IMR-90 (cell line): ENCODE measurements around the gene TNFRSF21. TPM values are rescaled to one million over a fixed set of nuclear protein-coding genes. Genes with fewer than 3 reads are reported as not detected.

ENCODE experiments used
- ATAC-seq: fragments of 200-7000 bp; cut with Tn5 transposase; 2 replicates; pipeline ENCODE4 v1.9.1; 2020; ENCODE audit warnings: low read depth, mild to moderate bottlenecking, moderate library complexity
- BruUV-seq: library from RNA; stranded (reverse); fragments of 400-500 nt; replicated peaks from 2 replicates; lab custom pipeline; 2021; lab: Mats Ljungman, UMichigan
- CTCF ChIA-PET: fragments of 300-600 bp; formaldehyde crosslinking; extraction: SDS; loops from one replicate; lab custom pipeline; 2021; ENCODE audit warnings: antibody characterized with exemption; lab: Yijun Ruan, JAX
- POLR2A ChIA-PET: fragments of 300-600 bp; sonication (Branson Sonifier 250); formaldehyde crosslinking; loops from one replicate; lab custom pipeline; 2022; ENCODE audit warnings: antibody characterized with exemption; ENCODE audit not compliant: unreplicated experiment; lab: Charles Lee
- DNase-seq: peaks from one replicate; pipeline ENCODE4 v3.0.0; 2013
- H2AFZ ChIP-seq: replicated peaks from 2 replicates; pipeline ENCODE3; 2013; ENCODE audit warnings: low read length, mild to moderate bottlenecking; ENCODE audit not compliant: poor library complexity
- H2AK5ac ChIP-seq: 2 replicates; pipeline ENCODE4 v1.6.1; 2013; ENCODE audit warnings: low read depth, low read length, inconsistent platforms
- H2AK9ac ChIP-seq: replicated peaks from 2 replicates; pipeline ENCODE3; 2013; ENCODE audit warnings: mild to moderate bottlenecking, low read depth, low read length, moderate library complexity; ENCODE audit not compliant: poor library complexity
- H2BK120ac ChIP-seq: 2 replicates; pipeline ENCODE4 v1.6.1; 2013; ENCODE audit warnings: low read depth, low read length, inconsistent platforms
- H2BK15ac ChIP-seq: 3 replicates; pipeline ENCODE4 v1.6.1; 2013; ENCODE audit warnings: low read depth, low read length, inconsistent platforms
- H2BK20ac ChIP-seq: 2 replicates; pipeline ENCODE4 v1.6.1; 2013; ENCODE audit warnings: low read depth, mild to moderate bottlenecking, inconsistent platforms, low read length, moderate library complexity
- H2BK5ac ChIP-seq: 2 replicates; pipeline ENCODE4 v1.6.1; 2013; ENCODE audit warnings: mild to moderate bottlenecking, low read depth, low read length, inconsistent platforms; ENCODE audit not compliant: poor library complexity, severe bottlenecking
- H3K14ac ChIP-seq: replicated peaks from 2 replicates; pipeline ENCODE4 v1.6.1; 2013; ENCODE audit warnings: low read depth, low read length, inconsistent platforms
- H3K18ac ChIP-seq: 2 replicates; pipeline ENCODE4 v1.6.1; 2013; ENCODE audit warnings: low read depth, low read length, control low read depth
- H3K23ac ChIP-seq: 2 replicates; pipeline ENCODE4 v1.6.1; 2013; ENCODE audit warnings: low read depth, low read length, inconsistent platforms
- H3K27ac ChIP-seq: 2 replicates; pipeline ENCODE4 v1.5.1; 2013; ENCODE audit warnings: mild to moderate bottlenecking, control low read depth, low read length; ENCODE audit not compliant: insufficient read depth
- H3K27me3 ChIP-seq: 2 replicates; pipeline ENCODE4 v1.6.1; 2013; ENCODE audit warnings: low read length; ENCODE audit not compliant: control insufficient read depth, insufficient read depth
- H3K36me3 ChIP-seq: 2 replicates; pipeline ENCODE4 v1.6.1; 2013; ENCODE audit warnings: low read length, mixed read lengths; ENCODE audit not compliant: control insufficient read depth, insufficient read depth
- H3K4ac ChIP-seq: 2 replicates; pipeline ENCODE4 v1.6.1; 2013; ENCODE audit warnings: low read depth, low read length, inconsistent platforms
- H3K4me1 ChIP-seq: 2 replicates; pipeline ENCODE4 v1.6.1; 2013; ENCODE audit warnings: low read length, mixed read lengths; ENCODE audit not compliant: control insufficient read depth, insufficient read depth
- H3K4me2 ChIP-seq: 2 replicates; pipeline ENCODE4 v1.6.1; 2013; ENCODE audit warnings: low read depth, mild to moderate bottlenecking, control low read depth, low read length, moderate library complexity
- H3K4me3 ChIP-seq: 2 replicates; pipeline ENCODE4 v1.5.1; 2013; ENCODE audit warnings: low read depth, mild to moderate bottlenecking, control low read depth, low read length, moderate library complexity; ENCODE audit not compliant: insufficient read depth
- H3K56ac ChIP-seq: 2 replicates; pipeline ENCODE4 v1.6.1; 2013; ENCODE audit warnings: low read length, inconsistent platforms; ENCODE audit not compliant: insufficient read depth; ENCODE audit errors: extremely low read depth
- H3K79me1 ChIP-seq, 2 experiments: 2 replicates each; pipeline ENCODE4 v1.6.1; 2013; ENCODE audit warnings: low read length in 2 of 2, inconsistent platforms in 1 of 2, low read depth in 1 of 2
- H3K9ac ChIP-seq: 2 replicates; pipeline ENCODE4 v1.6.1; 2013; ENCODE audit warnings: low read depth, low read length, control low read depth
- H3K9me1 ChIP-seq: 2 replicates; pipeline ENCODE4 v1.6.1; 2013; ENCODE audit warnings: low read length, inconsistent platforms; ENCODE audit not compliant: insufficient read depth
- H3K9me3 ChIP-seq: 2 replicates; pipeline ENCODE4 v1.6.1; 2013; ENCODE audit warnings: low read length; ENCODE audit not compliant: control insufficient read depth, insufficient read depth
- H4K20me1 ChIP-seq: 2 replicates; pipeline ENCODE4 v1.6.1; 2013; ENCODE audit warnings: low read length, inconsistent platforms; ENCODE audit not compliant: insufficient read depth
- H4K5ac ChIP-seq: 2 replicates; pipeline ENCODE4 v1.6.1; 2013; ENCODE audit warnings: mild to moderate bottlenecking, low read depth, low read length, control low read depth
- H4K8ac ChIP-seq, 2 experiments: 2 replicates each; pipeline ENCODE4 v1.6.1; 2013; ENCODE audit warnings: low read depth in 2 of 2, low read length in 2 of 2, control low read depth in 1 of 2, inconsistent platforms in 1 of 2
- H4K91ac ChIP-seq: 2 replicates; pipeline ENCODE4 v1.6.1; 2013; ENCODE audit warnings: low read depth, low read length, inconsistent platforms; ENCODE audit not compliant: insufficient read depth
- BHLHE40 ChIP-seq: fragments of 150-350 bp; IDR thresholded peaks from 2 replicates; pipeline ENCODE4 v1.6.1; 2016; ENCODE audit warnings: mild to moderate bottlenecking, low read depth, low read length
- CHD1 ChIP-seq: IDR thresholded peaks from 2 replicates; pipeline ENCODE4 v1.6.1; 2012; ENCODE audit warnings: low read depth, low read length, improper control_type of control experiment
- FOS ChIP-seq: fragments of 150-350 bp; IDR thresholded peaks from 2 replicates; pipeline ENCODE4 v1.6.1; 2016; ENCODE audit warnings: low read depth, low read length
- MAFK ChIP-seq: IDR thresholded peaks from 2 replicates; pipeline ENCODE4 v1.6.1; 2012; ENCODE audit warnings: low read depth, low read length, improper control_type of control experiment
- MAZ ChIP-seq: IDR thresholded peaks from 2 replicates; pipeline ENCODE4 v1.6.1; 2012; ENCODE audit warnings: low read depth, mild to moderate bottlenecking, low read length, improper control_type of control experiment, moderate library complexity, borderline replicate concordance
- NFE2L2 ChIP-seq: fragments of 150-350 bp; IDR thresholded peaks from 2 replicates; pipeline ENCODE4 v1.6.1; 2016; ENCODE audit warnings: low read depth, mild to moderate bottlenecking, low read length
- POLR2A ChIP-seq: IDR thresholded peaks from 2 replicates; pipeline ENCODE4 v1.6.1; 2012; ENCODE audit warnings: mild to moderate bottlenecking, low read depth, low read length
- RCOR1 ChIP-seq: IDR thresholded peaks from 2 replicates; pipeline ENCODE4 v1.6.1; 2012; ENCODE audit warnings: mild to moderate bottlenecking, low read length, improper control_type of control experiment; ENCODE audit not compliant: insufficient replicate concordance
- WGBS, 2 experiments: methylation state at CpG; one replicate each; pipeline versions ENCODE4 v1.1.5 to v1.1.7; 2013; ENCODE audit warnings: missing lambda C conversion rate in 2 of 2; ENCODE audit not compliant: insufficient read length in 1 of 2; ENCODE audit errors: extremely low coverage in 2 of 2; 5-methylcytosine and 5-hydroxymethylcytosine counted together
- dilution Hi-C: fragments of 300-500 bp; cut with HindIII; formaldehyde crosslinking; loops from one replicate; pipeline ENCODE4 v1.14.3; 2018; ENCODE audit warnings: low sequenced_read_pairs; ENCODE audit not compliant: unreplicated experiment
- in situ Hi-C: fragments of 300-500 bp; cut with MboI; formaldehyde crosslinking; loops from 3 replicates; pipeline ENCODE4 v1.14.3; 2019; ENCODE audit warnings: low sequenced_read_pairs, inconsistent platforms, mixed read lengths
- intact Hi-C: fragments of 100-400 bp; cut with micrococcal nuclease; formaldehyde crosslinking; loops from 2 replicates; pipeline ENCODE4 v1.10.0; 2022
- polyA plus RNA-seq, 3 experiments: library from polyadenylated mRNA; depleted of rRNA; stranded (reverse); fragments of >200 nt; gene quantifications; 2 replicates each; pipeline ENCODE4 v1.2.3, GENCODE V29; 2012; ENCODE audit warnings: low replicate concordance in 1 of 3
- total RNA-seq: library from RNA; depleted of rRNA; stranded (reverse); fragments of >200 nt; gene quantifications from 2 replicates; pipeline ENCODE4 v1.2.3, GENCODE V29; 2012

The TNFRSF21 gene
- total and polyA plus RNA-seq, 2 of the 4 experiments (the other 2 are of a cell fraction), result 2.9 to 6.9 TPM

DNA sequence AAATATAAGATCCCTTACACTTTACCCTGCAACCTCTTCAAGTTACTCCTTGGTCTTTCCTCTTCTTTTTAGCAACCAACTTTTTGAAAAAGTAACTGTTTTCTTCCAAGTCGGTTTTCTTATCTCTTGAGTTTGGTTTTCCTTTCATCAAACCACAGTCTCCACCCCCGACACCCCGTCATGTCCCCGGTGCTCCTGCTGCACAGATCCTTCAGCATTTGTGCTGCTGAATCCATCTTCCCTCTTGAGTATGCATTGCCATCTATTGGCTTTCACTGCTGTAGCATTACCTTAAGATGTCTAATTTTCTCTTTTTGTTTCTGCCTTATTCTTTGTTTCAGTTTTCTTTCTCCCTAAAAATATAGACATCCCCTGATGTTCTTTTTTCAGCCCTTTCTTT is 11.9 kb upstream of the TNFRSF21 start:
- no peak overlapping the region for H3K4me2 ChIP-seq
- no peak overlapping the region for H2BK15ac ChIP-seq
- ATAC-seq (no peak), DNase-seq (no peak)
- H3K36me3 ChIP-seq, result no peaks in the 10 kb centered on the region
- TF ChIP-seq CHD1 (no peak), MAFK (no peak), BHLHE40 (no peak), POLR2A (no peak), NFE2L2 (no peak), FOS (no peak), MAZ (no peak), RCOR1 (no peak)
- H3K4ac ChIP-seq, result no peak overlapping the region
- ChIA-PET CTCF (no interaction called here), POLR2A (no interaction called here)
- no peak overlapping the region for H4K91ac ChIP-seq
- H3K56ac ChIP-seq, result no peak overlapping the region
- H4K20me1 ChIP-seq, result no peaks in the 10 kb centered on the region
- no peaks in the 10 kb centered on the region for H3K9me1 ChIP-seq
- no peak overlapping the region for H2AK9ac ChIP-seq
- WGBS, 2 experiments, result 17% methylated on average over 1 of the region's 4 CpGs; no CpG with 5 or more reads in 1 of the 2 experiments
- H3K27ac ChIP-seq, result no peak overlapping the region
- no peaks in the 10 kb centered on the region for H3K79me1 ChIP-seq
- no peak overlapping the region for H3K14ac ChIP-seq
- H2BK120ac ChIP-seq, result no peak overlapping the region
- H3K9me3 ChIP-seq, result no peaks in the 10 kb centered on the region
- dilution Hi-C loops (no loop called here), in situ Hi-C loops (loop anchor here (25.0 kb wide), 1 partner anchor 484 kb away; no protein-coding TSS in a partner anchor), intact Hi-C loops (no loop called here)
- no peak overlapping the region for H2AFZ ChIP-seq
- BruUV-seq, result no TSS peak
- no peak overlapping the region for H3K4me3 ChIP-seq
- no peak overlapping the region for H3K23ac ChIP-seq
- no peak overlapping the region for H3K9ac ChIP-seq
- H3K4me1 ChIP-seq, result no peaks in the 10 kb centered on the region
- peaks cover 2% of the 10 kb centered on the region; the same call in 1 of the 2 replicates for H3K27me3 ChIP-seq
- no peak overlapping the region for H2AK5ac ChIP-seq
- H3K18ac ChIP-seq, result no peak overlapping the region
- no peak overlapping the region for H2BK5ac ChIP-seq
- H2BK20ac ChIP-seq, result no peak overlapping the region
- H4K8ac ChIP-seq, result no peak overlapping the region
- no peak overlapping the region for H4K5ac ChIP-seq
